Endothelial cell (in vitro differentiated cells): ENCODE measurements around the gene IFNW1. TPM values are rescaled to one million over a fixed set of nuclear protein-coding genes. Genes with fewer than 3 reads are reported as not detected.
A peak's percentile ranks its signal among the peaks of the same experiment; 100 is the strongest.

ENCODE experiments used
- DNase-seq: peaks from one replicate; pipeline ENCODE4 v3.0.0; 2021; ENCODE audit warnings: low spot score
- H3K27ac Mint-ChIP-seq: one replicate; pipeline ENCODE4 v1.8.0; 2021; ENCODE audit warnings: mixed read lengths, inconsistent platforms; ENCODE audit not compliant: unreplicated experiment
- H3K27me3 Mint-ChIP-seq: one replicate; pipeline ENCODE4 v1.8.0; 2021; ENCODE audit warnings: mild to moderate bottlenecking, moderate library complexity, mixed read lengths, inconsistent platforms; ENCODE audit not compliant: unreplicated experiment
- H3K36me3 Mint-ChIP-seq: one replicate; pipeline ENCODE4 v1.8.0; 2021; ENCODE audit warnings: mild to moderate bottlenecking, low read depth, mixed read lengths, inconsistent platforms; ENCODE audit not compliant: unreplicated experiment
- H3K4me1 Mint-ChIP-seq: one replicate; pipeline ENCODE4 v1.8.0; 2021; ENCODE audit warnings: mild to moderate bottlenecking, mixed read lengths, inconsistent platforms; ENCODE audit not compliant: unreplicated experiment
- H3K4me3 Mint-ChIP-seq: one replicate; pipeline ENCODE4 v1.8.0; 2021; ENCODE audit warnings: mild to moderate bottlenecking, mixed read lengths, inconsistent platforms; ENCODE audit not compliant: unreplicated experiment
- H3K9me3 Mint-ChIP-seq: one replicate; pipeline ENCODE4 v1.8.0; 2021; ENCODE audit warnings: mixed read lengths, inconsistent platforms; ENCODE audit not compliant: unreplicated experiment
- CTCF ChIP-seq: fragments of 200-600 bp; sonication (generic); IDR thresholded peaks from one replicate; pipeline ENCODE4 v1.5.0; 2021; ENCODE audit warnings: antibody characterized with exemption; ENCODE audit not compliant: unreplicated experiment
- total RNA-seq: library from RNA; stranded (reverse); fragmentation: NEBNext Ultra II Directional; extraction: Animal tissue kit (Norgen Biotek cat#: 25700); gene quantifications from one replicate; pipeline ENCODE4 v1.2.1, GENCODE V29; 2021; ENCODE audit not compliant: unreplicated experiment

Gene IFNW1
- total RNA-seq, 1 donor from 2014 or later: not detected

- Mint-ChIP-seq H3K4me3 (no peak overlapping the region), H3K27me3 (no peaks in the 10 kb centered on the region), H3K27ac (no peak overlapping the region), H3K9me3 (no peaks in the 10 kb centered on the region), H3K36me3 (no peaks in the 10 kb centered on the region), H3K4me1 (no peaks in the 10 kb centered on the region)
- DNase-seq: no peak
- no peak for TF ChIP-seq CTCF
These were observed 23.9 kb upstream of the IFNW1 start for GRCh38 chr9:21165516-21165915.

DNA sequence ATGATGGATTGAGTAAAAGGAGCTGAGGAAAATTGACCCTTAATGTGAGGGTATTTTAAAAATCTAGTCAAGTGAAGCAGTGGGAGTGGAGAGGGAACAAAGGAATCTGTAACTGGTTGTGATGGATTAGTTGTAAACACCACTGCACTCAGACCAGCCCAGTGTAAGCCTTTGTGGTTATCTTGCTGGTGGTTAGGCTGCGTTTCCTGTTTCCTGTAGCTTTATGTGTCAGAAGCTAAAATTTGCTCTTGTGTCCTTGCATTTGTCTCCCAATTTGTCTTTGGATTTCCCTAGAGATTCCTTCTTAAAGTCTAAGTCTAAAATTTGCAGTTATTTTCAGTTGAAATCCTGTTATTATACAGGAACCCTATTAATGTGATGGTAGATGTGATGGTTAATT lies 18.5 kb upstream of the IFNW1 start:
- H3K27ac Mint-ChIP-seq: peak overlapping the region; percentile 91
- H3K4me1 Mint-ChIP-seq: peaks cover 4% of the 10 kb centered on the region
- no peak for TF ChIP-seq CTCF
- no peak overlapping the region for H3K4me3 Mint-ChIP-seq
- H3K36me3 Mint-ChIP-seq: no peaks in the 10 kb centered on the region
- no peak for DNase-seq
- H3K27me3 Mint-ChIP-seq: no peaks in the 10 kb centered on the region
- no peaks in the 10 kb centered on the region for H3K9me3 Mint-ChIP-seq

GRCh38 chr9:21155501-21155900 lies 13.9 kb upstream of the IFNW1 start:
- Mint-ChIP-seq H3K36me3 (no peaks in the 10 kb centered on the region), H3K4me3 (no peak overlapping the region), H3K4me1 (peaks cover 12% of the 10 kb centered on the region), H3K27ac (no peak overlapping the region), H3K27me3 (no peaks in the 10 kb centered on the region), H3K9me3 (no peaks in the 10 kb centered on the region)
- TF ChIP-seq CTCF: no peak
- DNase-seq: no peak

DNA sequence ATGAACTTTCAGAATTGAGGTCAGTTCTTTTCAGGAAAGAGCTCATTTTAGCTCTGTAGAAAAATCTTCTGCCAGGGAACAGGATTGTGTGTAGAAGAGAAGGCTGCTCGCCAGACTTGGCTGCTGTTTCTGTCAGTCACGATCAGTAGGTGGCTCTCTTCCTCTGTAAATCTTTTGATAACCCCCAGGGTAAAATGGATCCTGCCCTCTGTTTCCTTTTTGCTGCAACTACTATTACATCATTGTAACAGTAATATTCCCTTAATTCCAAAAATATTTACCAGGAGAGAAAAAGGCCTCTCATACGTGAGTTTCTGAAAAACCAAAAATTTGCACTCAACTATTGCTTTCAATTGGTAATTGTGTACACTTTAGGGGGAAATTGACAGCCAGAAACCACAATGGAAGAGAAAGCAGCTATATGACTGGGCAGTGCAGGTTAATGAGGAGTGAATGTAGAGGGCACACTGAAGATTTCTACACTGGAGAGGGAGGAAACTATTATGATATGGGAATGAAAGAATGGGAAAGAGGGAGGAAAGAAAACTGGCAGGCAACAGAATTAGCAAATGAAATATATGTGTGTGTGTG lies 12.5 kb upstream of the IFNW1 start:
- Mint-ChIP-seq H3K9me3 (no peaks in the 10 kb centered on the region), H3K27me3 (no peaks in the 10 kb centered on the region), H3K4me3 (no peak overlapping the region), H3K36me3 (peaks cover 3% of the 10 kb centered on the region), H3K27ac (peak overlapping the region; percentile 10), H3K4me1 (peaks cover 7% of the 10 kb centered on the region)
- no peak for TF ChIP-seq CTCF
- DNase-seq: peak; percentile 15

DNA sequence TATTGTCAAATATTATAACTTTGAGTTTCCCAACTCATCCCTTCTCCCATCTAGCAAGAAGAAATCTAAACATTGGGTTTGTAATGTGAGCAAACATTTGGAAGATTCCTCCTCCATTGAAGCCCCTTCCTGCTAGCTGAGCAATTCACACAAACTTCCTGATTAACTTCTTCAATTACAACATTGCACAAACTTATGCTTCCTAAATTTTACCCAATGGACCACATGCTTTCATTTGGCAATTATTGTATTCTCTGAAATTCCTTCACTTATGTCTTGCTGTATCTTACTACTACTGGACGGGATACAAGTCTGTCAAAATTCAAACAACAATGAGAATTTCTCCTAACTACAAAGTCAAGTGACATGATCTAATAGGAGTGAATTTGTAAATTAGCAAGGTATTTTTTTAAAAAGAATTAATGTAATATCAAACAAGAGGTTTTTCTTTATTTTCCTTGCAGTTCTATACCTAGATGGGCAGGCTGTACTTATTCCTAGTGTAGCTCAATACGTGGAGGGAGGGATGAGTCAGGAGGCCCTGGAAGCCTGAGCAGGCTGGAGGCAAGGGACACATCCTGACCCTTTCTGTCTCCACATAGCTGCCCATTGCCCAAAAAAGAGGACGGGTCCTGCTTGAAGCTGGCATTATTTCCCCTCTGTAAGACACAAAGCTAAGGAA lies 11.8 kb upstream of the IFNW1 start:
- TF ChIP-seq CTCF: no peak
- Mint-ChIP-seq H3K4me1 (peaks cover 7% of the 10 kb centered on the region), H3K9me3 (no peaks in the 10 kb centered on the region), H3K4me3 (no peak overlapping the region), H3K27me3 (peaks cover 3% of the 10 kb centered on the region), H3K27ac (peak overlapping the region; percentile 10), H3K36me3 (peaks cover 3% of the 10 kb centered on the region)
- DNase-seq: peak; percentile 9
